GM19035 (cell line): Measurements from ENCODE around the gene RDH13.
A peak's percentile ranks its signal among the peaks of the same experiment; 100 is the strongest.

Experiments
- ATAC-seq: cut with Tn5 transposase; IDR thresholded peaks from one replicate; pipeline ENCODE4 v1.9.1; 2021; ENCODE audit not compliant: unreplicated experiment

Gene RDH13

DNA sequence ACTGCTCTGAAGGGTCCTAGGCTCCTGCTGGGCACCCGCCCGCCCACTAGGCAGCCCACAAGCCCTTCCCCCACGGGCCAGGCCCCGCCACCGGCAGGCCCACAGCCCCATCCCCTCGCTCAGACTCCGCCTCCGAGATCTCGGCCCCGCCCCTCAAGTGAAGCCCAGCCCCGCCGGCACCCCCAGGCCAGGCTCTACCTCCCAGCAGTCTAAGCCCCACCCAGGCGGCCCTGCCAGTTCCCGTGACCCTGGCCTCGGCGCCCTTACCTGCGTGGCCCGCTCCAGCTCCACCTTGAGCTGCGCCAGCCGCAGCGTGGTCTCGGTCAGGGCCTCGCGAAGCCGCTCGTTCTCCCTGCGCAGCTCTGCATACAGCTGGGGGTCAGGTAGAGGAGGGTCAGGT lies 29.0 kb upstream of the RDH13 start:
- no peak for ATAC-seq

DNA sequence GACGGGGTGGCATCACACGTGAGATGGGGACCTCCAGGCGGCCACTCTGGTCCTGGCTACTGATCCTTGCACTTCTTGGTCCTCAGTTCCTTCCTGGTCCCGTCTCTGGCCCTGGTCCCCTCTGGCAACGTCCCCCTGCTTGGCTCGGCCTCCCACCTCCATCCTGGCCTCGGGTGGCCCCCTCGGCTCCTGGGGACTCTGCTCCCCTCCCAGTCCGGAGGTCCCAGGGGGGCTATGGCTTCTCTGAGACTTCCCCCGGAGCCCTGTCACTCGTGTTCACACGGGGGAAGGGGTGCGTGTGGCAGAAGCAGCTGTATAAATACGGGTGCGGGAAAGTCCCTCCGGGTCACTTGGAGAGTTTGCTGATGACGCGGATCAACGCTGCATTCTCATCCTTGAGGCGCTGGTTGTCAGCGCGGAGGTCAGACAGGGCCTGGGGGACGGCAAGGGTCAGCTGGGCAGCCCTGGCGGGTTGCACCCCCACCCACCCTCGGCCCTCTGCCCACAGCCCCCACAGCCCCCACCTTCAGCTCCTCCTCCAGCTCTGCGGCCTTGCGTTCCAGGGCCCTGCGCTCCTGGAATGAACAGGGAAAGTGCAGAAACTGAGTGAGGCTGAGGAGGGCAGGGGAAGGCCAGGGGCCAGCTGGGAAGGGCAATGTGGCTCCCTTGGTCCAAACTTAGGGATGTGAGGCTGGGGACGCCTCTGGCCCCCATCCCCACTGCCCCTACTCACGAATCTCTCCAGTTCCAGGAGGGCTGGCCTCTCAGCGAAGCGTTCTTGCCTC lies 28.4 kb upstream of the RDH13 start:
- no peak for ATAC-seq

DNA sequence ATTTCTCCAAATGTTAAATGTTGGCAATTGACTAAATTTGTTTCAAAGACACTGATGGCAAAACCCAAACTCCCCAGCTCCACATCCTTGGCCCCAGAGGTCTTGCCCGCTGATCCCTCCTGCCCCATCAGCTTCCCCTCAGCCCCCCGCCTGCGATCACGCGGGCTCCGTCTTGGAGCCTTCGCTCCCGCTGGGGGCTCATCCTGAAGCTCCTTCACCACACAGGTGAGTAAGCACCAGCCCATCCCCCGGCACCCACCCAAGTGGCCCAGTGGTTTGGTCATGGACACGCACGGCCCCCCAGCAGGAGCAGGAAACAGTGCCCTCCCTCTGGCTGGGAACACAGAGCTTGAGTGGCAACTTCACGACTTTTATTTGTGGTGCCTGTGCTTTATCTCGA lies 27.6 kb upstream of the RDH13 start:
- no peak for ATAC-seq

DNA sequence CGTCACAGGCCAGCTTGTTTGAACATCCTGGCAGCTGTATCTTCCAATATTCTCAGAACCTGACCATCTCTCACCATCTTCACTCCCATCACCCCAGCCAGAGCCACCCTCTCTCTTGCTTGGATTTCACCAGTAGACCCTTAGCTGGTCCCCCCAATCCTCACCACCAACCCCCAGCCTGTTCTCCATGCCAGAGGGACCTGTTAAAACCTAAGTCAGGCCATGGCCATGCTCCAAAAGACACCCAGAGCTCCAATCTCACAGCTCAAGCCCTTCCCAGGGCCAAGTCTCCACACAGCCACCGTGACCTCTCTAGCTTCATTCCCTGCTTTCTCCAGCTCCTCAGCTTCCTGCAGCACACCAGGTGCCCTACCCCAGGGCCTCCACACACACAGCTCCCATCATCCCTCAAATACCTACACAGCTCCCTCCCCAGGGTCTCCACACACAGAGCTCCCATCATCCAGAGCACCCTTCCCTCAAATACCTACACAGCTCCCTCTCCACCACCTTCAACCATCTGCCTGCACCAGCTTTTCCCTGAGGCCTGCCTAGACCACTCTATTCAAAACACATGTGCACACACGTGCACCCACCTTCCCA lies 26.5 kb upstream of the RDH13 start:
- no peak for ATAC-seq

DNA sequence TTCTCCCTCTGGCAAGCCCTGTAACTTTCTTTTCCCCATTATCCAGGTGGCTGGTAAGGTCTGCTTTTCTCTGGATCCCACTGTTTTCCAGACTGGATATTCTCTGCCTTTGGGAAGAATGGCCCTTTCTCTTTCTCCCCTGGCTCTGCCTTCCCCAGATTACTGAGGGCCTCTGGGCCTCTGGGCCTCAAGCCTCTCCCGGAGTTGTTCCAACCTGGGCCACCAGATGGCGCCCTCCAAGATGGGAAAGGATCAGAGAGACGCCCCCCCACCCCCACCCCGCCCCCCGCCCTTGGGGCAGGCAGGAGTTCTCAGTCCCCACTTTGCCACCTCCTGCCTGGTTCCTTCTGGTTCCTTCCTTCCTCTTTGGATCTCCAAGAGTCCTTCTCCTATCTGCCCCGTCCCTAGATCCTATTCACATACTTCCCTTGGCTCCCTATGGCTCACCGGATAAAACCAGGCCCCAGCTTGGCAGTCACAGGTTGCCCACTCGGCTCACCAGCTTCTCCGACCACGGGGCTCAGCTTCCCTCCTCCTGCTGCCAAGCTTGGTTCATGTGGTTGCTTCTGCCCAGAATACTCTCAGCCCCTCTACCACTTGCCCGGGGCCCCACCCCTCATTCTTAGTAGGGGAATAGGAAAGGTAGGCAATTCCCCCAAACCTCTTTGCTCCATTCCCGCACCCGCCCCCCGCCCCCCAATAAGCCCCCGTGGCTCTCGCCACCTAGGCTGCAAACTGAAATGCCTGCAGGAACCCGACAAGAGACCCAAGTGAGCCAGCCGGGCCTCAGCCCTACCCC lies 25.8 kb upstream of the RDH13 start:
- ATAC-seq, result no peak

DNA sequence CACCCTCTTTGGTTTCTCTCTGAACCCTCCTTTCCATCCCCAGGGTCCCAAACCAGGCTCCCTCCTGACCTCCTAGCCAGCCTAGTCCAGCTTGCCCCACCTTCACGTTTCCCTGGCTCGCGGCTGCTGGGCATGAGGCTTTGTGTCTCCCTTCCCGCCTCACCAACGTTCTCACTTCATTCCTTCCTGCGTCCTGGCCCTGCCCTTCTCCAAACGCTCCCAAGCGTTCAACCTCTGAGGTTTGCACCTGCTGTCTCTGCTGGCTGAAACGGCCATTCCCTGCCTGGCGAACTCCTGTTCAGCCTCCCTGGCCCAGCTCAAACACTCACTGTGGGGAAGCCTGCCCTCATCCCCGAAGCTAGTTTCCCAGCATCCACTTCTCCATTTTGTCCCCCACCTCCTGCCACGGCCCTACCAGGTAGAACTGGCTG lies 25.1 kb upstream of the RDH13 start:
- no peak for ATAC-seq

DNA sequence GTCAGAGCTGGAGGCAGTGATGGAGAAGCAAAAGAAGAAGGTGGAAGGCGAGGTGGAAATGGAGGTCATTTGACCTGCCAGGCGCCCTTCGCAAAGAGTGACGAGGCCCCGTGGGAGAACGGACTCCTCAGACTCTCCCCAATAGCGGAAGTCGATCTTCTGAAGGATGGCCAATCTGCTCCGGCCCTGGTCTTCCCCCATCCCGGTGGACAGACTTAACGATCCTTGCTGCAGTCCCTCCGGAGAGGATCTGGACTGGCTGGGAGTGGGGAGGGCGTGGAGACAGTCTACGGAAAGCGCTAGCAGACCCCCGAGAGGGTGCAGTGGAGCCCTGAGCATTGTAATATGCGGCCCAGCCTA lies 24.6 kb upstream of the RDH13 start:
- ATAC-seq, result no peak

DNA sequence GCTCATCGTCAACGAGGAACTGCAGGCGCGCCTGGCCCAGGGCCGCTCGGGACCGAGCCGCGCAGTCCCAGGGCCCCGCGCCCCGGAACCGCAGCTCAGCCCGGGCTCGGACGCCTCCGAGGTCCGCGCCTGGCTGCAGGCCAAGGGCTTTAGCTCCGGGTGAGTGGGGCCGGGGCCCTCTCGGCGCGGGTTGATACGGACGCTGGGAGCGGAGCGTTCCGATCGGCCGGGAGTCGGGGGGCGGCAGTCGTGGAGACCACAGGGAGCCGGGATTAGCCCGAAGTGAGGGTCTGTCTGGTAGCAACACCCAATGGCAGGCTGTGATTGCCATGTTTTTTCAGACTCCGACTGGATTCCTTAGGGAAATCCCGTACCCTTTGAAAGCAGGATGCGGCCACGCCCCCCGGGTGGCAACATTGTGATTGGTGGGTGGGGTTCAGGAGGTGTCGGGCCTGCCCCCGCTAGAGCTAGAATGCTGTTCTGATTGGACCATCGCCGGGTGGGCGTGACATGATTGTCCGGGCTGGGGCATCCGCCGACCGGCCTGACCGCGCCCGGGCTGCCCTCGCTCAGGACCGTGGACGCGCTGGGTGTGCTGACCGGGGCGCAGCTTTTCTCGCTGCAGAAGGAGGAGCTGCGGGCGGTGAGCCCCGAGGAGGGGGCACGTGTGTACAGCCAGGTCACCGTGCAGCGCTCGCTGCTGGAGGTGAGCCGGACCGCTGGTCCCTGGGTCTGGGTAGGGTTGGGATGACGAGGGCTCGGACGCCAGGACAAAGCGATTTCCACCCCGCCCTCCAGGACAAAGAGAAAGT lies 24.0 kb upstream of the RDH13 start:
- ATAC-seq, result no peak

DNA sequence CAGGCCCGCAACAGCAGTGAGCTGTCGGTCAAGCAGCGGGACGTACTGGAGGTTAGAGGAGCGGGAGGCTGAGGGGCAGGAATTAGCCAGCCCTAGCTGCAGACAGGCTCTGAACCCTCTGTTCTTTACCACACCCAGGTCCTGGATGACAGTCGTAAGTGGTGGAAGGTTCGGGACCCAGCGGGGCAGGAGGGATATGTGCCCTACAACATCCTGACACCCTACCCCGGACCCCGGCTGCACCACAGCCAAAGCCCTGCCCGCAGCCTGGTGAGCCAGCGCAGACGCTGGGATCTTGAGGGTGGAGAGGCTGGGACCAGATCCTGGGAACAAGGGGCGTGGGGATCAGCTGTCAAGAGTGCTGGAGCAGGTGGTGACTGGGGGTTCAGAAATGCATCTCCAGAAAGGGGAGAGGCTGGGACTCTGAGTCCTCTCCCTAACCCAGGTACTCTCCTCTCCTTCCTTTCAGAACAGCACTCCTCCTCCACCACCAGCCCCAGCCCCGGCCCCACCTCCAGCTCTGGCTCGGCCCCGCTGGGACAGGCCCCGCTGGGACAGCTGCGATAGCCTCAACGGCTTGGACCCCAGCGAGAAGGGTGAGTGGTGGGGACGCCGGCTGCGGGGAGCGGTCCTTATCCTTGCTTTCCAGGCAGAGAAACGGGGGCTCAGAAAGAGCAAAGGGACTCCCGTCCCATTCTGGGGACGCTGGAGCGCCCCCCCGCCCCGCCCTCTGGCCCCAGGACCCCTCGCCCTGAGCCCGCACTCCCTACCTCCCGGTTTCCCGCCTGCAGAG lies 23.2 kb upstream of the RDH13 start:
- no peak for ATAC-seq

DNA sequence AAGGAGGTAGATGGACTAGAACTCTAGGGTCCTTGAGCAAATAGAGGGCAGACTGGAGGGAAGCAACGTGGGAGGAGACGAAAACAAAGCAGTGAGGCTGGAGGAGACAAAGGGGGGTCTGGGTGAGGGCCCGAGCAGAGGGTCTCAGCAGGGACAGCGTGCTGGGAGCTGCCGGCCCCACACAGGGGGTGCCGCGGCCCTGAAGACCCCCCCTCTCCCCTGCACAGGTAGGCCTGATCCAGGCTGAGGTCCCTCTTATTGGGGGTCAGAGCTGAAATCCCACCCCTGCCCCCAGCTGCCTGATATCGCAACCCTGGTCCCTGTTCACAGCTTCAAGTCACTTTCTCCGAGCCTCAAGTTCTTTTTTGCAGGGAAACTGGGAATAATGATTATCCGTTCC lies 21.5 kb upstream of the RDH13 start:
- ATAC-seq, result no peak

DNA sequence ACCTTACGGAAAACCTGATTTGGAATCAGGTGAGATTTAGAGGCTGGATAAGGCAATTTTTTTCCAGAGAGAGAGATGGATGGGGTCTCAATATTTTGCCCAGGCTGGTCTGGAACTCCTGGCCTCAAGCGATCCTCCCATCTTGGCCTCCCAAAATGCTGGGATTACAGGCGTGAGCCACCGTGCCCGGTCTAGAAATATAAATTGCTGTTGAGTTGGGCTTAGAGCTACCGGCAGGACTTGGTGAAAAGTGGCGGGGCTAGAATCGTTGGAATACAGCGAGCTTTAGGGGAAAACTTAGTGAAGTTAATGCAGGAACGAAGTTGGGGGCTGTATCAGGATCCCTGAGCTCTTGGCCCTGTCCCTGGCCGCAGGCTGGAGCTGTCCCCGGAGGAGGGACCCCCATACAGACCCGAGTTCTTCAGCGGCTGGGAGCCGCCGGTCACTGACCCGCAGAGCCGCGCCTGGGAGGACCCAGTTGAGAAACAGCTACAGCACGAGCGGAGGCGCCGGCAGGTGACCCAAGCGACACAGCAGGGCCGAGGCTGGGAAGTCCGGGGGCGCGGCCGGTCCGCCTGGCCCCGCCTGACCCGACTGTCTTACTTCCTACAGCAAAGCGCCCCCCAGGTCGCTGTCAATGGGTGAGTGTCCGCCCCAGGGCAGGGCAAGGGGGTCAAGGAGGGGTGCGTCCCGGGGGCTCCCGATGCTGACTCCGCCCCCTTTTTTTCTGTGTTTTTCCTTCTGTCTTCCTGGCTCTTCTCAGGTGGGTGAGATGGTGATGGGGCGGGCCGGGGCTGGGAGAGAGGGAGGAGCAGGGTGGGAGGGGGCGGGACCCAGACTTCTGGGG lies 20.3 kb upstream of the RDH13 start:
- no peak for ATAC-seq

DNA sequence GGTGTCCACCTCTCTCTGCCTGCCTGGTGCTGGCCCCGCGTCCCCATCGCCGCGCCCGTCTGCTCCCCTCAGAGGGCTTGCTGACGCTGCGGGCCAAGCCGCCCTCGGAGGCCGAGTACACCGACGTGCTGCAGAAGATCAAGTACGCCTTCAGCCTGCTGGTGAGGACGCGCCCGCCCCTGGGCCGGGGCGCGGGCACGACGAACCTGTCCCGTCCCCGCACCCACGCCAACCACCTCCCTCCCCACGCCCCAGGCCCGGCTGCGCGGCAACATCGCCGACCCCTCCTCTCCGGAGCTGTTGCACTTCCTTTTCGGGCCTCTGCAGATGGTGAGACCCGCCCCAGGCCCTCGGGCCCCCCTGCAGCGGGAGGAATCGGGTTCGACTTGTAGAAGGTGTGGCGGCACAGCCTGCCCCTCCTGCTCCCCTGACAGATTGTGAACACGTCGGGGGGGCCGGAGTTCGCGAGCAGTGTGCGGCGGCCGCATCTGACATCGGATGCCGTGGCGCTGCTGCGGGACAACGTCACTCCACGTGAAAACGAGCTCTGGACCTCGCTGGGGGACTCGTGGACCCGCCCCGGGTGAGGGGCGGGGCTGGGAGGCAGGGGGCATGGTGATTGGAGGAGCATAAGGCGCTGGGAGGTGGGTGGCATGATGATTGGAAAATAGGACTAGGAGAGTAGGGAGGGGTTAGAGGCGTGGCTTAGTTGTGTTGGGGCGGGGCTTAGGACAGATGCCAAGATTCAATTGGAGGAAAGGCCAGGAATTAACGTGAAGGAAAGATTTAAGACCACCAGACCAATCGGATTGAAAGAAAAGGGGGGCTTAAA lies 19.3 kb upstream of the RDH13 start:
- no peak for ATAC-seq

DNA sequence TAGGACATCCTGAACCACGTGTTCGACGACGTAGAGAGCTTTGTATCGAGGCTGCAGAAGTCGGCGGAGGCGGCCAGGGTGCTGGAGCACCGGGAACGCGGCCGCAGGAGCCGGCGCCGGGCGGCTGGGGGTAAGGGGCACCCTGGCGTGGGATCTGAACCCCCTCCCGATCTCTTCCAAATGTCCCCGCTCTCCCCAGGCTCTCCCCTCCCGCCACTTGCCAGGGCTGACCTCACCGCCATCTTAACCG lies 18.7 kb upstream of the RDH13 start:
- no peak for ATAC-seq

DNA sequence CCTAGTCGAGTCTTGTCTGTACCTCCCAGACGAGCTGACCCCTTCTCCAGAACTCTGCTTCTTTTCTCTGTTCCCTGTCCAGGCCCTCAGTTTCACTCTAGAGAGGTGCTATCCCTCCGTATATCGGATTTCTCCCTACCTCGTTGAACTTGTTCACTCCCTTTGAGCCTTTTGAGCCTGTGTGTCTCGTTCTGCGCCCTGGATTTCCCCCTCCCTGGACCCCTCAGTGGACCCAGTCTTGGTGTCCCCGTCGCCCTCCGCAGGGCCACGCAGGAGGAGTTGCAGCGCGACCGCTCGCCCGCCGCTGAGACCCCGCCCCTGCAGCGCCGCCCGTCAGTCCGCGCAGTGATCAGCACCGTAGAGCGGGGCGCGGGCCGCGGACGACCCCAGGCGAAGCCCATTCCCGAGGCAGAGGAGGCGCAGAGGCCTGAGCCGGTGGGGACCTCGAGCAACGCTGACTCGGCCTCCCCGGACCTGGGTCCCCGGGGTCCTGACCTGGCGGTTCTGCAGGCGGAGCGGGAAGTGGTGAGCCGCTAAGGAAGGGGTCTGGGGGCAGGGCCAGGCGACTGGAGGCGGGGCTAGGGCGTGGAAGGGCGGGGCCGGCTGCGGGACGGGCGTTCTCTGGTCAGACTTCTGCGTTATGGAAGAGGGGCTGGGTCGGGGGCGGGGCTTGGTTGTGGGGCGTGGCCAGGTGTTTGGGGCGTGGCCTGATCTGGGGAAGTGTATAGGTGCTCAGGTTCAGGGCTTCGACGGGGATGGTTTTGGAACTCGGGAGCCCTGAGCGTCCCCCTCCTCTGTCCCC lies 18.2 kb upstream of the RDH13 start:
- peak; percentile 76 for ATAC-seq

DNA sequence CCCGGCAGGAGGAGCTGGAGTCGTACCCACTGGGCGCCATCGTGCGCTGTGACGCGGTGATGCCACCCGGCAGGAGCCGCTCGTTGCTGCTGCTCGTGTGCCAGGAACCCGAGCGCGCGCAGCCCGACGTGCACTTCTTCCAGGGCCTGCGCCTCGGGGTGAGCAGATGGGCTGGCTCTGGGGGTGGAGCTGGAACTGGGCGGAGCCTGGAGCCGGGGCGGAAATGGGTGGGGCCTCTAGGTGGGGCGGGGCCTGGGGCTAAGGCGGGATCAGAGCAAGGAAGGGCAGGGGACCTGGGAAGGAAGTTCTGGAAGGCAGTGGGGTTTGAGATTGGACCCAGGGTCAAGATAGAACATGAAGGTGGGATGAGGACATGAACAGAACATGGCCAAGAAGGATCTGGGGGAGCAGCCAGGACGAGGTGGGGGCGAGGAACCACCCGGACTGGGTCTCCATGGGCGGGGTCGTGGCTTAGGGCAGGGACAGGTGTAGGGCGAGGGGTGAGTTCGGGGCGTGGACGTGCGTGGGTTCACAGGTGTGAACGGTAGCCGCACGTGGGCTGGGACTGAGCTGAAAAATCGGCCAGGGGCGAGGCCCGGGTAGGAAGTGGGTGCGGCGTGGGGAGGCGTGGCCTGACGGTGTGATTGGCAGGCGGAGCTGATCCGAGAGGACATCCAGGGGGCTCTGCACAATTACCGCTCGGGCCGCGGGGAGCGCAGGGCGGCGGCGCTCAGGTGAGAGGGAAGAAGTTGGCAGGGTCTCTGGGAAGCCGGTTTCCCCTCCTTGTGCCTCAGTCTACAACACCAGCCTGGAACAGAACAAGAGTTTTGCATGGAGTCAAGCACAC lies 17.4 kb upstream of the RDH13 start:
- no peak for ATAC-seq

DNA sequence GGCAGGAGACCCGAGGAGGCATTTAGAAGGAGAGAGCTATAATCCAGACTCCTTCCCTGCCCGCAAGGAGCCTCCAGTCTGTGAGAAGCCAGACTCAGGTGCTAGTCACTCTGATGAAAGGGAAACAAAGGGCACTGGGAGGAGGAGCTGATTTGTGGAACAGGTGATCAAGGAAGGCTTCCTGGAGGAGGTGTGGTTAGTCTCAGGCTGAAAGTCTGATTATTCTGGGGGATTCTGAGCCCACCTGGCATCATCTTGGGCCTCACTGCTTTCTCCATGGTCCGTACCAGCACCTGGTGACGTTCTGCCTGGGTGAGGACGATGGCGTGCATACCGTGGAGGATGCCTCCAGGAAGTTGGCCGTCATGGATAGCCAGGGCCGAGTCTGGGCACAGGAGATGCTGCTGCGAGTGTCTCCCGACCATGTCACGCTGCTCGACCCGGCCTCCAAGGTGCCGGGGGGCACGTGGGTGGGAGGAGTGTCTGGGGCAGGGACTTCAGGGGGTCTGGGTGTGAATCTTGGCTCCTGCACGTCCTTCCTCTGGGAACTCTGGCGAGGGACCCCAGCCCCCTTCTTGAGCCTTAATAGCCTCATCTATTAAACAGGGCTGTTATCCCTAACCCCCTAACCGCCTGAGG lies 16.6 kb upstream of the RDH13 start:
- no peak for ATAC-seq

DNA sequence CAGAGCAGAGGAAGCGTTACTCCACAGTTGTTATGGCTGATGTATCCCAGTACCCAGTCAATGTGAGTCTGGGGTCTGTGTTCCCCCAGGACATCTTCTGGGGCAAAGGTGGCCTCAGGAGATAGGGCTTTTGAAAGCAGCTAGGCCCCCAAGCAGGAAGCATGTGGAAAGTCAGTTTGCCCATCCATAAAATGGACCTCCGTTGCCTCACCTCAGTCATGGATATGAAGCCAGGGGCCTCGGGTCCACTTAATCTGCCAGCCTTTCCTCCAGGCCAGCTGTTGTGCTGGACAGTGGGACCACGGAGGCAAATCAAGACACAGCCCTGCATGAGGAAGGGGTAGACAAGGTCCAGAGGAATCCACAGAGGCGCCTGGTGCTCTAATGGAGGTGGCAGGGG lies 16.0 kb upstream of the RDH13 start:
- no peak for ATAC-seq
